ENCODE measurements around the gene RNFT2.

- TF ChIP-seq CTCF (IDR thresholded peaks at IDR 0.05) (no peak), SIN3A (IDR thresholded peaks at IDR 0.05; ENCODE audit: borderline replicate concordance, insufficient read depth, low read depth, low read length) (no peak)
These were observed 18.2 kb upstream of the RNFT2 start for GRCh38 chr12:116719731-116720528.

All from Panc1 (cell line).